H1 (cell line): ENCODE measurements around the gene MACF1. TPM values are rescaled to one million over a fixed set of nuclear protein-coding genes. Genes with fewer than 3 reads are reported as not detected.

Experiments used
- CTCF ChIA-PET: fragments of 300-600 bp; sonication (Branson Sonifier 250); formaldehyde crosslinking; loops from one replicate; lab custom pipeline; 2021; ENCODE audit not compliant: partially characterized antibody; lab: Charles Lee
- POLR2A ChIA-PET: fragments of 300-600 bp; sonication (Branson Sonifier 250); formaldehyde crosslinking; loops from one replicate; lab custom pipeline; 2021; ENCODE audit warnings: inconsistent platforms; ENCODE audit not compliant: partially characterized antibody; lab: Charles Lee
- DNase-seq, 2 experiments: peaks; one replicate each; pipeline versions ENCODE4 v3.0.0 to v3.0.0-alpha.2; 2010 to 2022; ENCODE audit warnings: low spot score in 2 of 2, low read depth in 1 of 2, mixed read lengths in 1 of 2
- FAIRE-seq: peaks from 2 replicates; lab custom pipeline; 2011; peaks lifted over from hg19 to GRCh38; lab: Jason Lieb, UNC
- H2AFZ ChIP-seq: 2 replicates; pipeline ENCODE4 v1.8.1; 2012; ENCODE audit warnings: low read length, inconsistent platforms
- H2AK5ac ChIP-seq: 2 replicates; pipeline ENCODE4 v1.6.1; 2013; ENCODE audit warnings: low read depth, low read length
- H2BK120ac ChIP-seq: replicated peaks from 2 replicates; pipeline ENCODE3; 2013; ENCODE audit warnings: low read depth, low read length, inconsistent platforms
- H2BK12ac ChIP-seq: 2 replicates; pipeline ENCODE4 v1.6.1; 2013; ENCODE audit warnings: low read depth, low read length
- H2BK15ac ChIP-seq: 2 replicates; pipeline ENCODE4 v1.6.1; 2013; ENCODE audit warnings: low read length
- H2BK20ac ChIP-seq: 2 replicates; pipeline ENCODE4 v1.6.1; 2013; ENCODE audit warnings: low read length
- H2BK5ac ChIP-seq: 2 replicates; pipeline ENCODE4 v1.6.1; 2013; ENCODE audit warnings: low read depth, low read length
- H3K14ac ChIP-seq: 2 replicates; pipeline ENCODE4 v1.6.1; 2013; ENCODE audit warnings: inconsistent platforms; ENCODE audit not compliant: insufficient read length
- H3K18ac ChIP-seq: 2 replicates; pipeline ENCODE4 v1.6.1; 2013; ENCODE audit warnings: low read length; ENCODE audit errors: extremely low read depth
- H3K23ac ChIP-seq: 2 replicates; pipeline ENCODE4 v1.6.1; 2013; ENCODE audit warnings: inconsistent platforms; ENCODE audit not compliant: insufficient read length
- H3K23me2 ChIP-seq: 2 replicates; pipeline ENCODE4 v1.6.1; 2013; ENCODE audit warnings: low read depth, low read length
- H3K27ac ChIP-seq: 2 replicates; pipeline ENCODE4 v1.6.1; 2011; ENCODE audit warnings: low read depth, low read length, inconsistent platforms
- H3K27me3 ChIP-seq, 4 experiments: replicated peaks in 1 of 4; 1 replicate in 1 of 4; 2 replicates in 3 of 4; pipeline versions ENCODE4 v1.6.1 to v1.8.1; 2011 to 2013; ENCODE audit warnings: low read length in 3 of 4, mild to moderate bottlenecking in 3 of 4, inconsistent platforms in 2 of 4, mixed read lengths in 2 of 4, moderate library complexity in 1 of 4; ENCODE audit not compliant: control insufficient read depth in 3 of 4, insufficient read depth in 3 of 4; ENCODE audit errors: extremely low read depth in 1 of 4
- H3K36me3 ChIP-seq, 4 experiments: 2 replicates each; pipeline versions ENCODE4 v1.6.1 to v1.8.1; 2011 to 2013; ENCODE audit warnings: mild to moderate bottlenecking in 4 of 4, low read length in 3 of 4, moderate library complexity in 2 of 4, control low read depth in 1 of 4, inconsistent platforms in 1 of 4; ENCODE audit not compliant: insufficient read depth in 4 of 4, control insufficient read depth in 2 of 4
- H3K4ac ChIP-seq: replicated peaks from 2 replicates; pipeline ENCODE3; 2013; ENCODE audit warnings: low read length, low read depth, mixed read lengths, inconsistent platforms; ENCODE audit not compliant: insufficient read length
- H3K4me1 ChIP-seq, 4 experiments: replicated peaks in 1 of 4; 1 replicate in 1 of 4; 2 replicates in 3 of 4; pipeline versions ENCODE4 v1.6.1 to v1.8.1; 2011 to 2013; ENCODE audit warnings: low read length in 3 of 4, inconsistent platforms in 2 of 4, mixed read lengths in 1 of 4; ENCODE audit not compliant: insufficient read depth in 4 of 4, control insufficient read depth in 3 of 4
- H3K4me2 ChIP-seq, 2 experiments: 2 replicates each; pipeline versions ENCODE4 v1.6.1 to v1.8.1; 2011 to 2013; ENCODE audit warnings: low read depth in 2 of 2, low read length in 2 of 2, control low read depth in 1 of 2, inconsistent platforms in 1 of 2, mild to moderate bottlenecking in 1 of 2; ENCODE audit not compliant: insufficient read depth in 1 of 2
- H3K4me3 ChIP-seq, 4 experiments: fragments of 200-600, 300-600 bp in 1 of 4; sonication (generic), shearing (Covaris generic), sonication (Bioruptor Twin) in 1 of 4; 2 replicates each; pipeline versions ENCODE4 v1.5.1 to v1.8.1; 2011 to 2016; ENCODE audit warnings: low read length in 4 of 4, low read depth in 3 of 4, control low read depth in 2 of 4, inconsistent platforms in 2 of 4, mild to moderate bottlenecking in 2 of 4, mixed read lengths in 1 of 4, moderate library complexity in 1 of 4; ENCODE audit not compliant: insufficient read depth in 2 of 4; ENCODE audit errors: extremely low read depth in 1 of 4
- H3K56ac ChIP-seq: replicated peaks from 2 replicates; pipeline ENCODE3; 2013; ENCODE audit warnings: low read depth, mild to moderate bottlenecking, mixed read lengths, low read length, inconsistent platforms; ENCODE audit not compliant: insufficient read length
- H3K79me1 ChIP-seq: 2 replicates; pipeline ENCODE4 v1.6.1; 2013; ENCODE audit warnings: low read depth, low read length, control low read depth
- H3K79me2 ChIP-seq, 2 experiments: 2 replicates each; pipeline versions ENCODE4 v1.6.1 to v1.8.1; 2012 to 2013; ENCODE audit warnings: low read length in 2 of 2, mild to moderate bottlenecking in 2 of 2, inconsistent platforms in 1 of 2; ENCODE audit not compliant: insufficient read depth in 2 of 2, control insufficient read depth in 1 of 2
- H3K9ac ChIP-seq, 4 experiments: replicated peaks in 1 of 4; 1 replicate in 1 of 4; 2 replicates in 3 of 4; pipeline versions ENCODE4 v1.6.1 to v1.8.1; 2011 to 2013; ENCODE audit warnings: low read depth in 3 of 4, low read length in 3 of 4, control low read depth in 2 of 4, mild to moderate bottlenecking in 2 of 4, moderate library complexity in 2 of 4, inconsistent platforms in 1 of 4; ENCODE audit errors: extremely low read depth in 1 of 4
- H3K9me3 ChIP-seq, 2 experiments: 2 replicates each; pipeline versions ENCODE4 v1.6.1 to v1.8.1; 2012 to 2013; ENCODE audit warnings: mild to moderate bottlenecking in 2 of 2, moderate library complexity in 2 of 2, control low read depth in 1 of 2, inconsistent platforms in 1 of 2, low read depth in 1 of 2, low read length in 1 of 2, mixed read lengths in 1 of 2; ENCODE audit not compliant: insufficient read depth in 2 of 2
- H4K20me1 ChIP-seq, 2 experiments: replicated peaks in 1 of 2; 2 replicates each; pipeline versions ENCODE3 to v1.8.1; 2011 to 2013; ENCODE audit warnings: inconsistent platforms in 2 of 2, low read length in 2 of 2, mild to moderate bottlenecking in 1 of 2; ENCODE audit not compliant: insufficient read depth in 2 of 2, control insufficient read depth in 1 of 2
- H4K5ac ChIP-seq: 2 replicates; pipeline ENCODE4 v1.6.1; 2013; ENCODE audit warnings: low read length, low read depth, mixed read lengths, inconsistent platforms; ENCODE audit not compliant: insufficient read length
- H4K8ac ChIP-seq: 2 replicates; pipeline ENCODE4 v1.8.0; 2013; ENCODE audit warnings: mild to moderate bottlenecking, moderate library complexity, low read length, inconsistent platforms; ENCODE audit not compliant: insufficient read depth; ENCODE audit errors: extremely low read depth
- H4K91ac ChIP-seq: replicated peaks from 2 replicates; pipeline ENCODE3; 2013; ENCODE audit warnings: low read length, mixed read lengths, inconsistent platforms; ENCODE audit not compliant: insufficient read length
- CBX5 ChIP-seq: fragments of 300-800, 300-1000 bp; sonication (generic); IDR thresholded peaks from 2 replicates; pipeline ENCODE4 v1.7.1; 2016; ENCODE audit warnings: antibody characterized with exemption, low read length, low read depth
- CBX8 ChIP-seq: fragments of 300-800, 300-1000 bp; sonication (generic); IDR thresholded peaks from 2 replicates; pipeline ENCODE4 v1.7.1; 2016; ENCODE audit warnings: low read depth, low read length, borderline replicate concordance
- EP300 ChIP-seq, 2 experiments: IDR thresholded peaks; 1 replicate in 1 of 2; 2 replicates in 1 of 2; pipeline ENCODE4 v1.6.1; 2011 to 2012; ENCODE audit warnings: low read depth in 2 of 2, low read length in 2 of 2, mild to moderate bottlenecking in 2 of 2, borderline replicate concordance in 1 of 2, inconsistent platforms in 1 of 2, moderate library complexity in 1 of 2
- EZH2 ChIP-seq: fragments of 200-600 bp; sonication (generic); IDR thresholded peaks from 2 replicates; pipeline ENCODE4 v1.7.1; 2012; ENCODE audit warnings: low read depth, mild to moderate bottlenecking, moderate library complexity, low read length, inconsistent platforms; ENCODE audit not compliant: severe bottlenecking
- HDAC2 ChIP-seq, 2 experiments: fragments of 300-600 bp in 1 of 2; sonication (generic) in 1 of 2; IDR thresholded peaks; 2 replicates each; pipeline ENCODE4 v1.6.1; 2011 to 2012; ENCODE audit warnings: low read depth in 2 of 2, low read length in 2 of 2, mild to moderate bottlenecking in 2 of 2, moderate library complexity in 2 of 2, borderline replicate concordance in 1 of 2, inconsistent platforms in 1 of 2
- NRF1 ChIP-seq: IDR thresholded peaks from 2 replicates; pipeline ENCODE4 v1.6.1; 2011; ENCODE audit warnings: mild to moderate bottlenecking, low read depth, low read length, improper control_type of control experiment
- PHF8 ChIP-seq: fragments of 200-600 bp; sonication (generic); conservative IDR thresholded peaks from 2 replicates; pipeline ENCODE4 v1.7.1; 2012; ENCODE audit warnings: low read depth, mild to moderate bottlenecking, inconsistent platforms, low read length, moderate library complexity
- POU5F1 ChIP-seq: IDR thresholded peaks from 2 replicates; pipeline ENCODE4 v1.6.1; 2011; ENCODE audit warnings: low read depth, mild to moderate bottlenecking, low read length, moderate library complexity
- RAD21 ChIP-seq, 2 experiments: IDR thresholded peaks in 1 of 2; conservative IDR thresholded peaks in 1 of 2; 2 replicates each; pipeline ENCODE4 v1.6.1; 2011; ENCODE audit warnings: low read depth in 2 of 2, low read length in 2 of 2, improper control_type of control experiment in 1 of 2, inconsistent platforms in 1 of 2, mild to moderate bottlenecking in 1 of 2, moderate library complexity in 1 of 2
- RFX5 ChIP-seq: IDR thresholded peaks from 2 replicates; pipeline ENCODE4 v1.6.1; 2011; ENCODE audit warnings: low read depth, low read length, improper control_type of control experiment, borderline replicate concordance
- SP4 ChIP-seq: IDR thresholded peaks from 2 replicates; pipeline ENCODE4 v1.6.1; 2012; ENCODE audit warnings: low read length, inconsistent platforms
- TAF7 ChIP-seq: optimal IDR thresholded peaks from 2 replicates; pipeline ENCODE3; 2011; ENCODE audit warnings: low read depth, mild to moderate bottlenecking, inconsistent platforms, low read length, moderate library complexity, borderline replicate concordance
- TBP ChIP-seq: IDR thresholded peaks from 2 replicates; pipeline ENCODE4 v1.6.1; 2011; ENCODE audit warnings: low read depth, low read length, improper control_type of control experiment
- WGBS, 2 experiments: shearing (Covaris generic) in 1 of 2; methylation state at CpG; one replicate each; pipeline versions ENCODE4 v1.1.6 to v1.1.7; 2013 to 2015; ENCODE audit warnings: low lambda C conversion rate in 2 of 2, mixed read lengths in 2 of 2, inconsistent platforms in 1 of 2, low coverage in 1 of 2, missing lambda C conversion rate in 1 of 2; ENCODE audit not compliant: insufficient replicate concordance in 2 of 2, insufficient coverage in 1 of 2, insufficient read length in 1 of 2; ENCODE audit errors: extremely low coverage in 1 of 2, missing lambda C conversion rate in 1 of 2; 5-methylcytosine and 5-hydroxymethylcytosine counted together
- polyA plus RNA-seq, 7 experiments: library from polyadenylated mRNA; depleted of rRNA in 3 of 7; stranded (reverse) in 5 of 7; unstranded in 2 of 7; fragments of >200 nt in 5 of 7; fragments of 200-250 nt in 2 of 7; gene quantifications; 1 replicate in 5 of 7; 2 replicates in 1 of 7; 4 replicates in 1 of 7; pipeline versions ENCODE4 v1.2.1 to v1.2.3, GENCODE V29; 2011 to 2013; ENCODE audit warnings: missing spikeins in 2 of 7, mixed read lengths in 2 of 7
- total RNA-seq: library from RNA; stranded (reverse); fragmentation: NEBNext Ultra II Directional; extraction: Animal tissue kit (Norgen Biotek cat#: 25700); gene quantifications from 2 replicates; pipeline ENCODE4 v1.2.1, GENCODE V29; 2021

MACF1 gene
- total and polyA plus RNA-seq, 2 of the 8 experiments (the other 6 are each of a cell fraction or from before 2014, with no cell fraction given): 59.8 to 285 TPM

DNA sequence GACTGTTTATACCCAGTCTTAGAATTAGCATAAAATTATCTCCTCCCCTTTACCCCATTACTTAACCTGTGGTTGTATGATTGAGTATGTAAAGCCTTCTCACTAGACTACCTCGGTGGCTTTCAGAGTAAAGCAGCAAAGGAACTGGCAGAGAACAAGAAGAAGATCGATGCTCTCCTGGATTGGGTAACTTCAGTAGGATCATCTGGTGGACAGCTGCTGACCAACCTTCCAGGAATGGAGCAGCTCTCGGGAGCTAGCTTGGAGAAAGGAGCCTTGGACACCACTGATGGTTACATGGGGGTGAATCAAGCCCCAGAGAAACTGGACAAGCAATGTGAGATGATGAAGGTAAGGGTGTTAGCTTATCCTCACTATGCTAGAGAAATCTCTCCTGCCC, 148.4 kb downstream of the MACF1 start:
- no peak overlapping the region for H3K4me2 ChIP-seq
- no peak overlapping the region for H3K14ac ChIP-seq
- POLR2A ChIA-PET: no interaction called here
- no peaks in the 10 kb centered on the region for H3K23me2 ChIP-seq
- no peak overlapping the region for H3K18ac ChIP-seq
- no peaks in the 10 kb centered on the region for H3K79me1 ChIP-seq
- CTCF ChIA-PET: interaction anchor here (1.2 to 1.5 kb wide), 2 partner anchors 13 to 35 kb away, joined by 3 read pairs; no protein-coding TSS in a partner anchor
- H2BK12ac ChIP-seq: no peak overlapping the region
- peaks cover 35 to 88% (median 70%) of the 10 kb centered on the region in 4 experiments for H3K36me3 ChIP-seq
- H2AK5ac ChIP-seq: no peak overlapping the region
- H4K20me1 ChIP-seq: peaks cover 0 to 2% of the 10 kb centered on the region in 2 experiments
- no peaks in the 10 kb centered on the region for H3K4me1 ChIP-seq
- no peak overlapping the region for H2BK15ac ChIP-seq
- no peak overlapping the region for H4K8ac ChIP-seq
- no peak overlapping the region for H4K91ac ChIP-seq
- WGBS, 2 experiments: 80% methylated on average over 3 of the region's 3 CpGs; no CpG with 5 or more reads in 1 of the 2 experiments
- no peak overlapping the region for H3K9ac ChIP-seq
- H2BK5ac ChIP-seq: no peak overlapping the region
- FAIRE-seq (no peak), DNase-seq (no peak)
- H3K9me3 ChIP-seq: no peaks in the 10 kb centered on the region
- no peak overlapping the region for H3K23ac ChIP-seq
- no peak overlapping the region for H2AFZ ChIP-seq
- no peaks in the 10 kb centered on the region for H3K27me3 ChIP-seq
- H4K5ac ChIP-seq: no peak overlapping the region
- no peak overlapping the region for H2BK20ac ChIP-seq
- no peak overlapping the region for H3K4ac ChIP-seq
- H3K4me3 ChIP-seq: no peak overlapping the region
- no peaks in the 10 kb centered on the region for H3K79me2 ChIP-seq
- no peak overlapping the region for H3K56ac ChIP-seq
- no peak overlapping the region for H3K27ac ChIP-seq
- H2BK120ac ChIP-seq: no peak overlapping the region
- TF ChIP-seq NRF1 (no peak), POU5F1 (no peak), SP4 (no peak), EZH2 (no peak), HDAC2 (IDR thresholded peaks at IDR 0.05; ENCODE audit: borderline replicate concordance in 1 of 2, low read depth in 2 of 2, low read length in 2 of 2) (no peak), CBX5 (no peak), TAF7 (no peak), CBX8 (no peak), TBP (no peak), PHF8 (no peak), RAD21 (IDR thresholded peaks at IDR 0.05 in 1 of 2, conservative IDR thresholded peaks at IDR 0.05 in 1 of 2; ENCODE audit: low read depth in 2 of 2, low read length in 2 of 2) (no peak), RFX5 (no peak), EP300 (IDR thresholded peaks at IDR 0.05; ENCODE audit: borderline replicate concordance in 1 of 2, low read depth in 2 of 2, low read length in 2 of 2) (no peak)
